Activated CD4-positive, alpha-beta T cell treated with anti-CD3 and anti-CD28 coated beads, Interleukin-2, amount 50 U/mL, for 16 hours (primary cell): ENCODE data around the gene THRB.

Source experiments
- DNase-seq: peaks from one replicate; pipeline ENCODE4 v3.0.0-alpha.2; 2020

Gene THRB

DNA sequence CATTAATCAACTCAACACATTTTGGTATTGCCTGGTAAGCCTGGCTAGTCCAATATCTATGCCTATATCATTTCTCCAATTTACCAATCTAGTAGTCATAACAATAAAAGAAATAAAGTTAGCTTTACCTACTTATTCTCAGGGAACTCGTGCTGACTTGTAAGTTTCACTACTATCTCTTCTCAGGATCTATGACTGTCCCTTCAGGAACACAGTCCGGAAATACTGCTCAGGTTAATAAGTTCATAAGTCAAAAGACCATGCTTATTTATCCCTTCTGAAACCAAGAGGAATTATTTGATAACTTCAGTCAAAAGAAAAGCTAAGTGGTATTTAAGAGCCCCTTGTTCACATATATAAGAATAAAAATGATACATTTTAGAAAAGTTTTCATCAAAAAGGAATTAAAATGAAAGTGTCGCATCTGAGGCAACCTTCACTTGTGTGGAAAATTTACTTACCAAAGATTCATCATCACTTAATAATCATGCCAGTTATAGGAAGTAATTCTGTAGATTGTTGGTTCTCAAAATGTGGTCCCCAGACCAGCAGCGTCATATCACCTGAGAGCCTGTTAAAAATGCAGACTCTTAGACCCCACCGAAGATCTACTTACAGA is 15.5 kb upstream of the THRB start:
- no peak for DNase-seq

DNA sequence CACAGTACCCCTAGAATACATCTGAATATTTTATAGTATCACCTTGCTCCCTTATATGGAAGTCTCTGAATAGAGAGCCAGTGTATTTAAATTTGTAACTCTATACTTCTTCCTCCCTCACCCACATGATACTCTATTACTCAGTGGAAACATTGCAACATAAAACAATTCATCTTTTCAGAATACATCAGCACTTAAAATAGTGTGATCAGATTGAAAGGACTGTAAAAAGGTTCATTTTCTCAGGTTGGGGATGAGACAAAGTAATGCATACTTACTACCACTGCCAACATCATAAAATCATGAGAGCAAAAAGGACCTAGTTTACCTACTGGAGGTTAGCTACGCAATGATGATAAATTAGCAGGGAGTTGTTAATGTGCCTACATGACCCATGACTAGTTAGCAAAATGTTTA is 13.8 kb upstream of the THRB start:
- DNase-seq, result no peak

DNA sequence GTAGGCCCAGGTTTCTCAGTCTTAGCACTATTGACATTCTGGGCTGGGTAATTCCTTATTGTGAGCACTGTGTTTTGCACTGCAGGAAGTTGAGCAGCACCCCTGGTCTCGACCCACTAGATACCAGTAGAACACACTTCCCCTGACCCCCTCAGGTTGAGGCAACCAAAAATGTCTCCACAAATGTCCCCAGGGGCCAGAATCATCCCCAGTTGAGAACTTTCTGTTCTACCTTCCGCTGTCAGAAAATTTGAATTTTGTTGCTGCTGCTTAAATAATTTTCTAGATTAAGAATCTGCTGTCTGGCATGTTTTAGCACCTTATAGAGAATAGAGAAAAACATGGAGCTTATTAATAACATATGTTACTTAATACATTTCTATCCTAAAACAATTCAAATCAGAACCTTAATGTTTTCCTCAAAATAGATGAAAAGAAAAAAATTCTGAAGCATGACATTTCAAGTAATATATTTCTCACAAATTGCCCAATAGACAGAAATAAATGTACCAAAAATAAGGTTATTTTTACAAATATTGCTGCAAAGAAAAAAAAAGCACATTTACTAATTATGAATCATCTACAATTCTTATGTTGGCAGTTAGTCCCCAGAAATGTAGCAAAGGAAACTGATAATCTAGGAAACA is 13.2 kb upstream of the THRB start:
- no peak for DNase-seq

DNA sequence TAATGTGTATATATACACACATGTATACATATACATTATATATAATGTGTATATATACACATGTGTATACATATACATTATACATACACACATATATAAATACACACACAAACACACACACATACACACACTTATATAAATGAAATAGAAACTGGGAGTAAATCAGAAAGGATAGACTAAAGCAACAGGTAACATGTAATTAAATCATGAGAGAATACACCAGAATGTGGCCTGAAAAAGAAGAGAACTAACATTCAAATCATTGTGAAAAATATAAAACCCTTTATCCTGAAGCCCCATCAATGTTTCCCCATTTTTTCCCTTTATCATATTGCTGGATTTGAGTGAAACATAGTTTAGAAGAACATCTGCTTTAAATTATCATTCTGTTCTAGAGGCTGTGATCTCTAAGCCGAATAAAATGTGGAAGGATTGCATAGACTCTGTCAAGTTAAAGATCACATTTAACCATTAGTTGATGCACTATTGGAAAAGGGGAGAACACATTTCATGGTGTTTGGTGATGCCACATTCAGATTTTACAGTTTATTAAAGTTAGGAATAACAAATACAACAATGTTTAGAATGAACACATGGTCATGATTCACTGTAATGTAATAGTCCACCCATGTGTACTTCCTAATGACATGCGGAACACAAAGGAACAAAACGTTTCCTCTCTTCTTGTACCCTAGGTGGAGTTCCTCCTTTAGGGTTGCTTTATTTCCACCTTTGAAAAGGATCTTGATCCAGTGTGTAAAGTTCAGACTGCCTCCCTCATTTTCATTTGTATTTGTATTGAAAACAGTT is 12.5 kb upstream of the THRB start:
- no peak for DNase-seq

DNA sequence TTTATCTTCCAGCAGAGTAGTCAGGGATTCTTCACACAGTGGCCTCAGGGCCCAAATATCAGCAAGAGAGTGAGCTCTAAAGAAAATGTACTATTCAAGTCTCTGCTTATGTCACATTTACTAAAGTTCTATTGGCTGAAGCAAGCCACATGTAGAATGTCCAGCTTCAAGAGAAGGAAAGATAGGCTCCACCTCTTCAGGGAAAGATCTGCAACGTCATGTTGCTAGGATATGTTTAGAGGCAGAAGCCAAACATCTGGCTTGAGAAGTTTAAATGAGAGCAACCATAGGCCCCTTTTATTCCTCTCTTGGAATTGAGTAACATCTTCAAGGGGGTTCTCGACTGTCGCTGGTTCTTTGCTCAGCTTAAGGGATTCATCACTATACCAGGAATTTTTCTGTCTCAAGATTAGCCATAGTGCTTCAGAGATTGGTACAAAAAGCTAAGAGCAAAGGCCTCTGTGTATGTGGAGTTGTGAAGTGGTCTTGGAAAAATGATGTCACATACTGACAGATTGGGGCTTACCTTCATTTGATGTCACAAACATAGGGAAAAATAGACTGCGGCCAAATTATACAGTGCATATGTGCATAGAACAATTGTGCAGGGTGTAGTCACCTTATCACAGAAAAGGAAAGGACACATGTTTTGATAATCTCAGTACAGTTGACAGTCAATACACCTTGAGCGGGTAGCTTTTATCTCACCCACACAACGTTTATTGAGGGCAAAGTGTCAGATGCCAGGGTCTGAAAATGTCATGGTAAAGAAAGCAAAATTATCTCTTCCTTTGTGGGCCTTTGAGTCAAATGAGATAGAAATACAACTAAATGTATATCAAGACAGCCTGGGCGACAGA is 11.3 kb upstream of the THRB start:
- no peak for DNase-seq

DNA sequence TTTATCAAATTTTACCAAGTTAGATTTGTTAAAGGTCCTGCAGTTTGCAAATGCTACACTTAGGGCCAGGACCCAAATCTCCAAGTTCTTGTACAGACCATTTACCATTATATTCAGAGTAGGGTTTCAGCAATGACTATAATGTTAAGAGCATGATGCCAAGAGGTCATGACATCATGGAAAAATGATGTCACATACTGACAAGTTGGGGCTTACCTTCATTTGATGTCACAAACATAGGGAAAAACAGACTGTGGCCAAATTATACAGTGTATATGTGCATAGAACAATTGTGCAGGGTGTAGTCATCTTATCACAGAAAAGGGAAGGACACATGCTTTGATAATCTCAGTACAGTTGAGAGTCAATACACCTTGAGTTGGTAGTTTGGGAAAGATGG is 10.1 kb upstream of the THRB start:
- DNase-seq, result no peak

DNA sequence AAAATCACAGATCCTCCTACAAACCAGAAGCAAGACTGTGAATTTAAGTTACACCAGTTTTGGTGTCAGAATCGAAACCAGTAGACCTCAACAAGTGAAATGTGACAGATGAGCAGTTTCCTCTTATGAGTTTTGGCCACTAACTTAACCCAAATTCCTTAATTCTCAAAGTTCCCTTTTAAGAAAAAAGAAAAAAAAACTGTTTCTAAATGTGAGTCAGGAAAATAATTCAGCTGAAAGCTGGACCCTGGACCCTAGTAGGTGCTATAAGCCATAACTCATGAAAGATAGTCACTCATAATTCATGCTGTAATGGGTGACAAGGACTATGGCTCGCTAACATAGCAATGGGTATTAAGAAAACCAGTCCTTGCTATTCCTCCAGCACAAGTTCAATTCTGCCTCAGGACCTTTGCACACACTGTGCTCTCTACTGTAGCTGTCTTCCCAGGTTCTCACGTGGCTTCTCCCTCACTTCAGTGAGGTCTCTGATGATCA is 9.0 kb upstream of the THRB start:
- DNase-seq, result peak; percentile 14

DNA sequence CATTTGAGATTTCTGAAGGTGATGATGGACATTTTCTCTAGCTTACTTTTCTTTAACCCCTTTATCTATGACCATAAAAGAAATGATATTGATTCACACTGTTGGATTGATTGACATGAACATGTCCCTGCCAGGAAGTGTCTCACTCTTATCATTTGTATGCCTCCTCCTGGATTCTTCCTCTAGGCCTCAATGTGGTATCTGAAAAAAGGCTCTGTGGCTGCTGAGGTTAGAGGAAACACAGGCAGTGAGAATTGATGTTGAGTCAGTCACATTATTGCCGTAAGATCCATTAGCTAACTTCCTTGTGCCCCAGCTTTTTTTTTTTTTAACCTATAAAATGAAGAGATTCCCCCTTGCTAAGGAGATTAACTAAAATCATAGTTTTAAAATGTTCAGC is 8.0 kb upstream of the THRB start:
- DNase-seq, result peak; percentile 14

DNA sequence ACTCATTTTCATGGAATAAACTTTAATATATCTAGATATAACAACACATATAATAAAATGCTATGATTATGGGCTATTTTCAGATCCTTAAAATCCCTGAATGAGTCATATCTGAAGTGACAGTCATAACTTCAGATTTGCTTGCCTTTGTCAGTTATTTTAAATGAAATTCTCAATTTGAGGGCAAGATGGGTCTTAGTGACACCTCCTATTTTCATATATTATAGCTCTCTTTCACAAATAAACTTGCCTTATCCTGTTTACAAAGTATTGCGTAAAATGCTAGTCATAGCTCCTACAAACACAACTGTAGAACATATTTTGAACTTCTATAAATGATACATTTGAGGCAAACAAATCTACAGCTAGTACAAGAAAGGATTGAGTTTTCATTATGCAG is 6.2 kb upstream of the THRB start:
- DNase-seq, result no peak

DNA sequence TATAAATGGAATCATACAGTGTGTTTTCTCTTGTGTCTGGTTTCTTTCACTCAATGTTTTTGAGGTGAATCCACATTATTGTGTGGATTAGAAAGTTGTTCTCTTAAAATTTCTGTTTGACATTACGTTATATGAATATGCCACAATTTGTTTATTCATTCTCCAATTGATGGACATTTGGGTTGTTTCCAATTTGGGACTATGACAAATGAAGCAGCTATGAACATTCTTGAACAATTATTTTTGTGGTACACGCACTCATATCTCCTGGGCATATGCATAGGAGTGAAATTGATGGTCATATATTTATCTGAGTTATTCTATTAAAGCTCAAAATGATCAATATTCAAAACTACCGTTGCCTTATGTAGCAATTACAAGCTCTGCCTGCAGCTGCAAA is 5.3 kb upstream of the THRB start:
- DNase-seq, result no peak

DNA sequence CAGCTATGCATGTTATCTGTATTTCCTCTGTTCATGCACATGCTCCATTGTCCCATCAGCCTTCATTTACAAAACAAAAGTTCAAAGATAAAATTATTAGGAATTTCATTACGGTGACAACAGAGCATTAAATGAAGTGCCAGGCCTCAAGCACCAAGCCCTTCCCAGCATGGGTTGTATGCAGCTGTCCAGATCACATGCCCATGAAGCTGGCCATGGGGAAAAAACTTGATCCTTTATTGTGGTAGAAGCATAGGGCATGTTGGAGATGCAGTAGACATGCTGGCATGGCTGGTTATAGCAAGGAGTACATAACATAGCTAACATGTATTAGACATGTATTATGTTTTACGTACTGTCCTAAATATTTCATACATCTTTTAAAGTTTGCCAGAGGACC is 4.1 kb upstream of the THRB start:
- DNase-seq, result no peak

DNA sequence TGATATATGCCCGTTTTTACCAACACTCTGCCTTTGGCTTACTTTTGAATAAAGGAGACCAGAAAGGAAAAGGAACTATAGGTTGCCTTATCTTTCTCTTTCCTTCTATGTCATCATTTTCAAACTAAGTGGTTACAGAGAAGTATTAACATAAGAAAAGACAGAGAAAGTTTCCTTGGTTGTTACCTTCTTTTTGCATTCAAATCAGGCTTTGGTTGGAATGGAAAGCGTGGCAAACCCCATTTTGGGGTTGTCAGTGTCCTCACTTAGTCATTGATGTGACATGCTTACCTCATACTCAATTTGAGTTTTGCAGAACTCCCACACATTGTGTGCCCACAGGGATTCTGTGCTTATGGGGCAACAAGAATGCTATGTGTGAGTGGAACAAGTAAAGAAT is 3.7 kb upstream of the THRB start:
- DNase-seq, result no peak

DNA sequence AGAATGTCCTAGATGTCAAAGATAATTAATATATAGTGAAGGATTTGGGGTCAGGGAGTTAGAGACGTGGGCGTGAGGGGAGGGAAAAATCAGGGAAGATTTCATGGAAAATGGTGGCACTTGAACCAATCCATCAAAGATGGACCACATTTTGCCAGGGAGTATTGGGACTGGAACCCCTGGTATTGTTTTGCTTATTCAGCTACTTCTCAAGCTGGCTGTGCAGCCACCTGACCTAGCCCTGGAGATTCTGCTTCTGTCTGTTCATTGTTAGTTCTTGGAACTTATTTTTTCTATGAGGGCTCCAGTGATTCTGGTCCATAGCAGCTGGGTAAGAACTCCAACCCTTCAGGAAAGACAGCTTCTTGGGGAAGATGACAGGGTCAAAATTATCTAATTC is 3.3 kb upstream of the THRB start:
- DNase-seq, result no peak

DNA sequence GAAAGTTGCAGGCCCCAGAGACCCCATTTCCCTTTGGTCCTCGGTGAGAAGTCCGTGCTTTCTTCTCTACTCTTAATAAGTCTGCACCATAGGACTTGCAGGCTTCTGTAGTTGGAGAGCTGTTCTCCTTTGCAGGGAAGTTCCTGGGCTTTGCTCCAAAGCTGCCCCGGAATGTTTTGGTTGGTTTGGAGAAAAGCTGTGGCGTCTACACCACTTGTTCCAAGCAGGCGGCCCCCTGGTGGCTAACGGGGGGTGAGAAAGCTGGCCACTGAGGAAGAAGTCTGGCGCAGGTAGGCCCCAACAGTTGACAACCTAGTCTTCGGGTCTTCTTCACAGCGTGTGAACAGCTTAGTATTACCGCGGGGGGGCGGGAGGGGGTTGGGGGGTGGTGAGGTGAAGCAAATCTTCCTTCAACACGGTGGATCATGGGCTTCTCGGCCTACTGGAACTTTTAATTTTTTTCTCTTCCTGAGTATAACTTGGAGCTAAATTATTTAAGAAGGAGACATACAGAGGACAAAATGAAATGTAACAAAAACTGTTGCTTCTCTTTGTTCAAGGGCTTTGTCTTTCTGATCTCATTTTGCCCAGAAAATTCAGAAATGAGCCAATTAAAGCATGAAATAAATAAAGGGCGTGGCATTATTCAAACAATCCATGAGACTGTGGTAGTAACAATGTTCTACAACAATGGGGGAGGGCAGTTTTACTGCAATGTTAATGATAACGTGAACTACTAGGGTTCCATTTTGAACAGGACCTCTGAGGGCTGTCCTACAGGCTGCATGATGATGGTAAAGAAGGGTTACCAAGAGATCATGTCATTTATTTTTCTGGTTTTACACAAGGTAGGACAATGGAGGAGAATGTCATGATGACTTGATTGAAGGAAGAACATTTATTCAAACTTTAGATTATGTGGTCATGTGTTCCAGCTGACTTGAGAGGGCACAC is 2.2 kb upstream of the THRB start:
- no peak for DNase-seq

DNA sequence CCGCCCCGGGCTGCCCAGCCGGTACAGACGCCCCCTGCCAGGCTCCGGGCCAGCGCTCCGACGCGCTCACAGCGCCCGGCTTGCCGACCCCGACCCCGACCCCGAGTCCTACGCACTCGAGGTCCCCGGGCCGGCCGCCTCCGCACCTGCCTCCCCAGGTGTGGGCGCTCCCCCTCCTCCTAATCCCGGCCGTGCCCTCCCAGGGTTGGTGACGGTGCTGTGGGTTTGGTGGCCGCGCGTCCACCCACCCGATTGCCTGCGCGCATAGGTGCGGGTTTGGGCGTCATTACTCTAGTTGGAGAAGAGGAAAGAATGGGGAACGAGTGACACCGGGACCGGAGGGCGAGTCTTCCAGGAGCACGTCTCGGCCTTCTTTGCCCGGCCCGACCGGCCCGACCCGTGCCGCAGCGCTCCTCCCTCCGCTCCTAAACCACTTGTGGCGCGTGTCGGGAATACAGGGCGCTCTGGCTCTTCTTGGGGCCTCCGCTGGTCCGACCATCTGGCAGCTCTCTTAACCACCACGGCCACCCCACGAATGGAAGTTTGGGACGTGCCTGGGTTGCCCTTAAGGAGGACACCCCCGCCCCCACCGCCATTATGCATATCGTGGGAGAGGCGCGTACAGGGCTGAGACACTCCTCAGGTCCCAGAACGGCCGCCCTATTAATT is 810 bp upstream of the THRB start:
- no peak for DNase-seq

DNA sequence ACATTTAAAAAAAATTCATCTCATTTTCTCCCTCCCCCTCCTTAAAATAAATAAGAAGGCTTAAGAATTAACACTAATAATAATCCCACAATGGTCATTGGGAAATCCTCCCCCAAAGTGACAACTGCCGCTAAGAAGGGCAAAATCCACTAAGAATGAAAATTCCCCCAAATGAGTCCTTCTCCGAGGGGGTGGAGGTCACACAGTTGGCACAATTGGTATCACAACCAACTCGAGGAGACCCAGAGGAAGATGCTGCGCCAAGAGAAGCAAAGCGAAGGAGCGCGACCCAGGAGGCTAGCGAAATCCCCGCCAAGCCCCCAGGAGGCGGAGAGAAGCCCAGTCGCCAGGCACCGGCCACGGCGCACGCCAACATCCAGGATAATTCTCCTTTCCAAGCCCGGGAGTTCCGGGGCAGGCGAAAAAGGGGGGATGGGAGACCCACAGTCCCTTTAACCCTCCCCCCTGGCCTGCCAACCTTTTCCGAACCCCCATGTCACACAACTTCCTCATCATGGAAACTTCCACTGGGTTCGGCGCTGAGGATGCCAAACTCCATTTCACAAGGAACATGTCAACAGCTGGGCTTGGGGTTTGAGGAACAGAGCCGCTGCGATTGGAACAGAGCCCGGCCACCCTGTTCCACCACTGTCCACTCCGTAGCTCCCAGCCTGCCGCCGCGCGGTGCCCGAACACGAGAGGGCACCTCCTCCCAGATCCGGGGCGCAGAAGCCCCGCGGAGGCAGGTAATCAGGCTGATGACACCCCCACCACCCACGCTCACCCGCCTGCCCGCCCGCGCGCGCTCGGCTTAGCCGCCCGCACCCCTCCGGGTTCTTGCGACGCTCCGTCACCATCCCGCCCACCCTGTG is 668 bp downstream of the THRB start:
- no peak for DNase-seq

DNA sequence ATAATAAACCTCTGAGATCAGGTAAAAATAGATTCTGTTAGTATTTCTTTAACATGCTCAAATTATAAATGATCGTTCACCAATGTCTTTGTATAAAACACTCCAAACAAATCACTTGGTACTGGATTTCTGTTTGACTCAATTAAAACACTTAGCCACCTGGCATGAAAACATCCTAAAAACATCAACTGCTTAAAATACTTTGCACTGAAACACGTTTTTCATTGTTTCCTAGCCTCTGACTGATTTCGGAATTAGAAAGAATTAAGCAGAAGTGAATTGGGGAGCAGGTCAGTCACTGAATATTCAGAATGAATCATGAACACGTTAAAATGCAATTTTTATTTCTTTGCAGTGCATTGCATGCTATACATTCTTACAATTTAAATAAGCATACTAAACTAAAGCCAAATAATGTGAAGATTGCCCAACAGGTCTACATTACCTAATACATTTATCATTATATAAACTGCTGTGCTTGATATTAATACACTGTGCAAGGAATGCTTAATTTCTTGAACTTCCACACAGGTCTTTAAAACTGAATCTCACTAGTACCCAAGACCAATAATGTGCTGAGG is 1.6 kb downstream of the THRB start:
- DNase-seq, result no peak

DNA sequence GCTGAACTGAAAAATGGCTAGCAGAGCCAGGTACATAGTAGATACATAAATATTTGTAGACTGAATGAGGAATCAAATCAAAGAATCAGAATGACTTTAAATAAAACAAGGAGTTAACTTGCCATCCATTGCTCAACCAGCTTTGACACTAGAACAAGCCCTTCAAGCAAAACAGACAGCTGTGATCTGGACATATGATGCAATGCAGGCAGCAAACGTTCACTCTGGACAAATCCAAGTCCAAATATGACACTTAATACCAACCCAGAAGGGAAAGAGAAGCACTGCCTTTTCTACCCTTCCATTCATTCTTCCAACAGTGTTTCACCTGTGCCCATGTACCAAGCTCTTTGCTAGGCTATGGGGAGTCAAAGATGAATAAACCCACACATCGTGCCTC is 4.5 kb downstream of the THRB start:
- DNase-seq, result no peak

DNA sequence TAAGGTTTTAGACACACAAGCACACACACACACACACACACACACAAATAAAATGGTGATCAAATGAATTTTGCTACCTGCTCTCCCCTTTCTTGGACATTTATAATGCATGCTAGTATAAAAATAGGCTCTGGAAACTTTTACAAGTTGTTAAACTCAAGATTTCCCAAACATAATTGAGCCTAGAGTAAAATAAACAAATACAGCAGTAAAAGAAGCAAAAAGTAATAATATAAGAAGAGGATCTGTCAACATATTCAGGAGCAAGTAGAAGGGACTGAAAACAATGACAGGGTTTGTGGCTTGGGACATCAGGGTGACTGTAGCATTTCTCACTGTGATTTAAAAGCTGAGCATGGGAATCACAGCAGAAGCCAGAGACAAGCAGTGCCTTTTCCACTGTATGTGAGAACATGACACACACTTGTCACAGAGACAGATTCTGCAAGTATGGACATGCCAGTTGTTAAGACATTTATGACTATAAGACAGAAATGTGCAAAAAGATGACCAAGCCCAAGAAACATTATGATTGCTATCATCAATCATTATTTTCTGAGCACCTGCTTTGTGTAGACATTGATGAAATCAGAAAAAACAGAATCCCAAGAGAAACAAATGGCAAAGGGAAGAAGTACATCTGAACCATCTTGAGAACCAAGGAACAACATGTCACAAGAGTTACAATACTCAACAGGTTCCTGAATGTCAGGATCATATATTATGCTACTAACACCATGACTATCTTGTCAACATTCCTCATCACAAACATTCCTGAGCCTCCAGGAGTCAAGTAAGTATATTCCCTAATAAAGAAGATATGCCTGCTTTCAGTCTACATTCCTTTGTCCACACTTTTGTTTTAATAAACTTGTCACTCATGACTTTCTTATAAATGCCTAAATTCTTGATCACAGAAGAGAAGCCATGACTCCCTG is 7.1 kb downstream of the THRB start:
- DNase-seq, result no peak
